ENCODE measurements around the gene KIF7. TPM values are rescaled to one million over a fixed set of nuclear protein-coding genes. Genes with fewer than 3 reads are reported as not detected.

The KIF7 gene
- total and polyA plus RNA-seq, 2 experiments from 2014 or later: 4.6 to 20.1 TPM

GRCh38 chr15:89654301-89654761, 936 bp downstream of the KIF7 start:
- no peaks in the 10 kb centered on the region for H3K9me2 ChIP-seq (ENCODE audit: insufficient read depth)
- no peaks in the 10 kb centered on the region for H3K36me3 ChIP-seq (ENCODE audit: insufficient read depth)
- H3K9me3 Mint-ChIP-seq: no peaks in the 10 kb centered on the region
- H2AFZ ChIP-seq: peak overlapping the region; percentile 90
- H3K27me3 Mint-ChIP-seq (ENCODE audit: insufficient read depth, low read depth, poor library complexity): peaks cover 5% of the 10 kb centered on the region
- H3K27me3 ChIP-seq (ENCODE audit: insufficient read depth): no peaks in the 10 kb centered on the region
- peak overlapping the region; percentile 91 for H3K4me3 ChIP-seq
- H3K27ac ChIP-seq (ENCODE audit: low read depth): no peak overlapping the region
- TF ChIP-seq POLR2AphosphoS5 (IDR thresholded peaks at IDR 0.05; ENCODE audit: low read depth): no peak
- no peak for TF ChIP-seq EZH2 (IDR thresholded peaks at IDR 0.05; ENCODE audit: low read depth, unreplicated experiment)
- no peak for TF ChIP-seq ZNF462 (CRISPR knock-in tag; IDR thresholded peaks at IDR 0.05)
- TF ChIP-seq ETS1 (IDR thresholded peaks at IDR 0.05): no peak
- TF ChIP-seq NANOG (IDR thresholded peaks at IDR 0.05; ENCODE audit: borderline replicate concordance): no peak
- no peak for TF ChIP-seq CTCF (conservative IDR thresholded peaks at IDR 0.05; ENCODE audit: low read depth in 2 of 2)
- TF ChIP-seq REST (IDR thresholded peaks at IDR 0.05; ENCODE audit: unreplicated experiment): no peak
- TF ChIP-seq STAT1 (IDR thresholded peaks at IDR 0.05; ENCODE audit: unreplicated experiment): no peak
- no peak for TF ChIP-seq ZNF331 (CRISPR knock-in tag; IDR thresholded peaks at IDR 0.05; ENCODE audit: low read depth)
- TF ChIP-seq ZNF114 (CRISPR knock-in tag; IDR thresholded peaks at IDR 0.05): no peak
- no peak for TF ChIP-seq CREB1 (CRISPR knock-in tag; IDR thresholded peaks at IDR 0.05; ENCODE audit: low read depth)
- TF ChIP-seq JUNB (IDR thresholded peaks at IDR 0.05; ENCODE audit: unreplicated experiment): no peak
- no peak for TF ChIP-seq EZH2phosphoT487 (IDR thresholded peaks at IDR 0.05; ENCODE audit: unreplicated experiment)
- ATAC-seq (no peak), DNase-seq (ENCODE audit: low spot score) (no peak)
- no peak overlapping the region for H3K27ac Mint-ChIP-seq
- H3K4me2 ChIP-seq: peak overlapping the region; percentile 95
- H3F3A ChIP-seq (replicated peaks; ENCODE audit: low read depth): no peaks in the 10 kb centered on the region
- peak overlapping the region; percentile 92 for H3K4me3 Mint-ChIP-seq
- no peaks in the 10 kb centered on the region; the same call in 1 of the 2 replicates for H4K20me1 ChIP-seq (replicated peaks; ENCODE audit: insufficient read depth)
- H3K36me3 Mint-ChIP-seq (ENCODE audit: low read depth): peaks cover 17% of the 10 kb centered on the region
- peaks cover 10% of the 10 kb centered on the region for H3K4me1 Mint-ChIP-seq
- H3K79me2 ChIP-seq (replicated peaks; ENCODE audit: insufficient read depth): peaks cover 16% of the 10 kb centered on the region
- H3K4me1 ChIP-seq (ENCODE audit: insufficient read depth): peaks cover 5% of the 10 kb centered on the region; the same call in 1 of the 2 replicates

Data from GM23338 (cell line).